A673 (cell line): ENCODE results near the gene MECR. TPM values are rescaled to one million over a fixed set of nuclear protein-coding genes. Genes with fewer than 3 reads are reported as not detected.

Experiments used
- BruUV-seq: library from RNA; stranded (reverse); fragments of 400-500 nt; replicated peaks from 2 replicates; lab custom pipeline; 2021; lab: Mats Ljungman, UMichigan
- CTCF ChIA-PET: fragments of 300-600 bp; sonication (Branson Sonifier 250); formaldehyde crosslinking; loops from one replicate; lab custom pipeline; 2022; ENCODE audit warnings: antibody characterized with exemption; lab: Charles Lee
- POLR2A ChIA-PET: fragments of 300-600 bp; sonication (Branson Sonifier 250); formaldehyde crosslinking; loops from one replicate; lab custom pipeline; 2022; ENCODE audit warnings: antibody characterized with exemption; ENCODE audit not compliant: low non-redundant PET; lab: Charles Lee
- DNase-seq: peaks from one replicate; pipeline ENCODE4 v3.0.0-alpha.2; 2015; ENCODE audit warnings: low spot score
- H3K27ac ChIP-seq: fragments of 200-600 bp; sonication (generic); 2 replicates; pipeline ENCODE4 v1.5.1; 2016; ENCODE audit warnings: mixed run types, low read depth, mild to moderate bottlenecking, mixed read lengths, antibody characterized with exemption, low read length; ENCODE audit not compliant: poor library complexity, severe bottlenecking
- H3K27me3 ChIP-seq: fragments of 200-600 bp; sonication (generic); replicated peaks from 2 replicates; pipeline ENCODE4 v1.6.1; 2017; ENCODE audit warnings: mixed run types, low read depth, mild to moderate bottlenecking, mixed read lengths, antibody characterized with exemption, low read length; ENCODE audit not compliant: insufficient read depth, poor library complexity
- H3K36me3 ChIP-seq: fragments of 200-600 bp; sonication (generic); 2 replicates; pipeline ENCODE4 v1.6.1; 2016; ENCODE audit warnings: mixed run types, mild to moderate bottlenecking, mixed read lengths, antibody characterized with exemption, low read length; ENCODE audit not compliant: insufficient read depth, poor library complexity, severe bottlenecking
- H3K4me1 ChIP-seq: fragments of 200-600 bp; sonication (generic); 2 replicates; pipeline ENCODE4 v1.6.1; 2017; ENCODE audit warnings: mixed run types, mild to moderate bottlenecking, mixed read lengths, antibody characterized with exemption, low read length; ENCODE audit not compliant: insufficient read depth, poor library complexity, severe bottlenecking
- H3K4me3 ChIP-seq: fragments of 200-600 bp; sonication (generic); 2 replicates; pipeline ENCODE4 v1.5.1; 2016; ENCODE audit warnings: low read depth, mixed run types, mild to moderate bottlenecking, mixed read lengths, low read length; ENCODE audit not compliant: poor library complexity, severe bottlenecking
- H3K9me3 ChIP-seq: fragments of 200-600 bp; sonication (generic); 2 replicates; pipeline ENCODE4 v1.6.1; 2016; ENCODE audit warnings: mixed run types, low read depth, mild to moderate bottlenecking, mixed read lengths, antibody characterized with exemption, low read length; ENCODE audit not compliant: poor library complexity, severe bottlenecking
- CTCF ChIP-seq: fragments of 300-800, 200-600 bp; sonication (generic); conservative IDR thresholded peaks from 2 replicates; pipeline ENCODE4 v1.5.1; 2017; ENCODE audit warnings: low read depth, mild to moderate bottlenecking, antibody characterized with exemption, low read length, moderate library complexity, mixed read lengths
- EZH2 ChIP-seq: fragments of 200-600 bp; sonication (generic); IDR thresholded peaks from 2 replicates; pipeline ENCODE4 v1.6.1; 2017; ENCODE audit warnings: borderline replicate concordance, low read depth, mild to moderate bottlenecking, mixed read lengths, antibody characterized with exemption, low read length; ENCODE audit not compliant: poor library complexity, severe bottlenecking
- intact Hi-C: fragments of 100-400 bp; cut with micrococcal nuclease; formaldehyde crosslinking; loops from one replicate; pipeline ENCODE4 v1.10.0; 2022; ENCODE audit not compliant: unreplicated experiment
- total RNA-seq: library from RNA; stranded (reverse); gene quantifications from 2 replicates; pipeline ENCODE4 v1.2.3, GENCODE V29; 2021

Gene MECR
- total RNA-seq, 1 experiment from 2014 or later: 39.0 TPM

GRCh38 chr1:29148656-29149491 is 81.9 kb downstream of the MECR start:
- TF ChIP-seq EZH2: no peak
- TF ChIP-seq CTCF: no peak
- intact Hi-C loops: no loop called here
- BruUV-seq: no TSS peak
- no peak for DNase-seq
- Histone ChIP-seq H3K27me3 (no peaks in the 10 kb centered on the region), H3K36me3 (peaks cover 81% of the 10 kb centered on the region), H3K4me1 (no peaks in the 10 kb centered on the region), H3K9me3 (no peaks in the 10 kb centered on the region), H3K27ac (no peak overlapping the region), H3K4me3 (no peak overlapping the region)
- CTCF ChIA-PET: no interaction called here
- POLR2A ChIA-PET: no interaction called here

- no peaks in the 10 kb centered on the region for H3K4me1 ChIP-seq
- TF ChIP-seq CTCF (no peak), EZH2 (no peak)
- no peak overlapping the region for H3K27ac ChIP-seq
- H3K9me3 ChIP-seq: no peaks in the 10 kb centered on the region
- H3K27me3 ChIP-seq: no peaks in the 10 kb centered on the region
- intact Hi-C loops: no loop called here
- no peak for DNase-seq
- CTCF ChIA-PET: no interaction called here
- H3K36me3 ChIP-seq: peaks cover 53% of the 10 kb centered on the region
- BruUV-seq: no TSS peak
- no peak overlapping the region for H3K4me3 ChIP-seq
- POLR2A ChIA-PET: no interaction called here
Measured at GRCh38 chr1:29145739-29146437, 84.8 kb downstream of the MECR start.

GRCh38 chr1:29144178-29144577 is 86.6 kb downstream of the MECR start:
- intact Hi-C loops: no loop called here
- Histone ChIP-seq H3K9me3 (no peaks in the 10 kb centered on the region), H3K27ac (no peak overlapping the region), H3K4me3 (no peak overlapping the region), H3K36me3 (peaks cover 38% of the 10 kb centered on the region), H3K4me1 (no peaks in the 10 kb centered on the region), H3K27me3 (no peaks in the 10 kb centered on the region)
- TF ChIP-seq CTCF (no peak), EZH2 (no peak)
- no peak for DNase-seq
- ChIA-PET POLR2A (no interaction called here), CTCF (interaction anchor here (0.6 kb wide), 1 partner anchor 53 kb away, joined by 4 read pairs; no protein-coding TSS in a partner anchor)
- BruUV-seq: no TSS peak
